Measurements from ENCODE around the gene CHST7. TPM values are rescaled to one million over a fixed set of nuclear protein-coding genes. Genes with fewer than 3 reads are reported as not detected.

CHST7 gene
- total RNA-seq, 4 donors from 2014 or later = 4.9 to 10.3 (median 7.6) TPM

GRCh38 chrX:46589977-46590723 is 16.6 kb downstream of the CHST7 start:
- no peaks in the 10 kb centered on the region for H3K4me1 ChIP-seq
- H3K27me3 ChIP-seq = no peaks in the 10 kb centered on the region
- H3K27ac ChIP-seq = no peak overlapping the region
- no peaks in the 10 kb centered on the region for H3K36me3 ChIP-seq
- H3K9me3 ChIP-seq = no peaks in the 10 kb centered on the region
- in situ Hi-C loops (cut with MboI; ENCODE audit: low pct_ligation_motif_present in 1 of 4, low pct_unique_long_range_greater_than_20kb in 1 of 4, low sequenced_read_pairs in 3 of 4) (no loop called here), intact Hi-C loops (cut with DNase I; ENCODE audit: low total_unique reads) (no loop called here)
- no peak for DNase-seq
- H3K4me3 ChIP-seq = no peak overlapping the region
- TF ChIP-seq EP300 (IDR thresholded peaks at IDR 0.05; ENCODE audit: low read depth) (no peak), POLR2A (IDR thresholded peaks at IDR 0.05) (no peak), CTCF (IDR thresholded peaks at IDR 0.05) (no peak)
- 74% methylated on average over 7 of the region's 7 CpGs; no CpG with 5 or more reads in 1 of the 2 donors for WGBS, 2 donors (ENCODE audit: low coverage in 1 of 2)

GRCh38 chrX:46595084-46595483 is 21.5 kb downstream of the CHST7 start:
- TF ChIP-seq CTCF (IDR thresholded peaks at IDR 0.05) (no peak), POLR2AphosphoS5 (IDR thresholded peaks at IDR 0.05) (no peak), POLR2A (IDR thresholded peaks at IDR 0.05) (no peak), EP300 (IDR thresholded peaks at IDR 0.05; ENCODE audit: low read depth) (no peak)
- H3K36me3 ChIP-seq = no peaks in the 10 kb centered on the region
- H3K9me3 ChIP-seq = no peaks in the 10 kb centered on the region
- no peak overlapping the region for H3K27ac ChIP-seq
- intact Hi-C loops (cut with DNase I; ENCODE audit: low total_unique reads) = no loop called here
- H3K27me3 ChIP-seq = no peaks in the 10 kb centered on the region
- DNase-seq = no peak
- H3K4me1 ChIP-seq = no peaks in the 10 kb centered on the region
- H3K4me3 ChIP-seq = no peak overlapping the region
- WGBS, 2 donors (ENCODE audit: low coverage in 1 of 2) = 66 to 80% methylated on average over 1 of the region's 1 CpG
- in situ Hi-C loops (cut with MboI; ENCODE audit: low pct_ligation_motif_present in 1 of 4, low pct_unique_long_range_greater_than_20kb in 1 of 4, low sequenced_read_pairs in 3 of 4) = no loop called here

- no peak overlapping the region for H3K4me3 ChIP-seq
- TF ChIP-seq EP300 (IDR thresholded peaks at IDR 0.05; ENCODE audit: low read depth) = no peak
- H3K27me3 ChIP-seq = no peaks in the 10 kb centered on the region
- in situ Hi-C loops (cut with MboI; ENCODE audit: low pct_ligation_motif_present in 1 of 4, low pct_unique_long_range_greater_than_20kb in 1 of 4, low sequenced_read_pairs in 3 of 4) = no loop called here
- no peaks in the 10 kb centered on the region for H3K36me3 ChIP-seq
- H3K9me3 ChIP-seq = no peaks in the 10 kb centered on the region
- 85 to 95% methylated on average over 5 to 8 of the region's 8 CpGs for WGBS, 2 donors (ENCODE audit: low coverage in 1 of 2)
- H3K27ac ChIP-seq = no peak overlapping the region
- intact Hi-C loops (cut with DNase I; ENCODE audit: low total_unique reads) = no loop called here
- H3K4me1 ChIP-seq = no peaks in the 10 kb centered on the region
- no peak for DNase-seq
Measured at GRCh38 chrX:46597208-46597607, 23.6 kb downstream of the CHST7 start.

DNA sequence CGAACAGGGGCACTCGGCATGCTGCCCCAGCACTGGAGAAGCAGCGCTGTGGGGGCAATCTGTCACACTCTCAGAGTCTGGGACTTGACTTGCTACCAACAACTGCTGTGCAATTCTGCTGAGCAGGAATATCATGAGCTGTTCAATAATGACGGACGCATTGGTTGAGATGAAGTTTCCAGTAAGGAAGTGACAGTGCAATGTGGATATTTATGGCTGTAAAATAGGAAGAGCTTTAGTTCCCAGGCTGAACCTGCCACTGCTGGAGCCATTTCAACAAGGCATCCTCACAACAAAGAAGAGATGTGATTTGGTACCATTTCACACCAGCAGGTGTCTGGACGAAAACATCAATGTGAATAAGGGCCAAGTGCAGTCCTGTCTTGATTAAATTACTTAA is 24.2 kb downstream of the CHST7 start:
- TF ChIP-seq POLR2A (IDR thresholded peaks at IDR 0.05) (no peak), CTCF (IDR thresholded peaks at IDR 0.05) (no peak), EP300 (IDR thresholded peaks at IDR 0.05; ENCODE audit: low read depth) (no peak), POLR2AphosphoS5 (IDR thresholded peaks at IDR 0.05) (no peak)
- Histone ChIP-seq H3K36me3 (no peaks in the 10 kb centered on the region), H3K4me1 (no peaks in the 10 kb centered on the region), H3K27me3 (no peaks in the 10 kb centered on the region), H3K9me3 (no peaks in the 10 kb centered on the region), H3K27ac (no peak overlapping the region), H3K4me3 (no peak overlapping the region)
- WGBS, 2 donors (ENCODE audit: low coverage in 1 of 2) = 85% methylated on average over 6 of the region's 6 CpGs; no CpG with 5 or more reads in 1 of the 2 donors
- intact Hi-C loops (cut with DNase I; ENCODE audit: low total_unique reads) = no loop called here
- DNase-seq = no peak
- in situ Hi-C loops (cut with MboI; ENCODE audit: low pct_ligation_motif_present in 1 of 4, low pct_unique_long_range_greater_than_20kb in 1 of 4, low sequenced_read_pairs in 3 of 4) = no loop called here
